ENCODE measurements around the gene PRKCE. TPM values are rescaled to one million over a fixed set of nuclear protein-coding genes. Genes with fewer than 3 reads are reported as not detected.

PRKCE gene
- total RNA-seq, 1 experiment from 2014 or later, result 14.8 TPM

DNA sequence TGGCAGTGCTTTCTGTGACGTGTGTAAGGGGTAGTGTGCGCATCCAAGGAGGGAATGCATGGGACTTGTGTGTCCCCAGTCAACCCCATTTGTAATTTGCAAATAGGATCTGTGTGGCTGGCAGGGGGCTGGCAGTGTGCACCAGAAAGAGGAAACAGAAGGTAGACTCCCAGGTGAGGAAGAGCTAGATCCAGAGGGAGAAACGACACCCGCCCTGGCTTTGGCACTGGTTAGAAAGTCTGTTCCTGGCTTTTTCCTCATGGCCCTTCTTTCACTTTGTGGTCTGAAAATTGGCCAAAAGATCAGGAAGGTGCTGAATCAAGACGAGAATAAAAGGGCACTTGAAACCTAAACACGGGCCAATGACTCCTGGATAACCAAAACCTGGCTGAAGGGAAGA is 33.3 kb downstream of the PRKCE start:
- Histone ChIP-seq H2AFZ (ENCODE audit: low read depth, low read length, poor library complexity, severe bottlenecking) (no peak overlapping the region), H3K4me3 (replicated peaks in 1 of 2; ENCODE audit: low read depth in 1 of 2, low read length in 2 of 2) (no peak overlapping the region), H3K4me2 (ENCODE audit: low read length) (peak overlapping the region; percentile 4), H4K20me1 (ENCODE audit: insufficient read depth) (no peaks in the 10 kb centered on the region; the same call in 1 of the 2 replicates), H3K9me3 (ENCODE audit: control insufficient read depth in 1 of 2, insufficient read depth in 1 of 2, low read depth in 1 of 2, low read length in 2 of 2) (no peaks in the 10 kb centered on the region), H3K27me3 (ENCODE audit: insufficient read depth, low read length) (no peaks in the 10 kb centered on the region), H3K9ac (ENCODE audit: low read length) (no peak overlapping the region), H3K36me3 (ENCODE audit: control insufficient read depth in 1 of 2, insufficient read depth in 2 of 2, low read length in 2 of 2) (no peaks in the 10 kb centered on the region), H3K9me2 (ENCODE audit: insufficient read depth) (no peaks in the 10 kb centered on the region), H3K27ac (ENCODE audit: low read depth, low read length) (no peak overlapping the region), H3K79me2 (ENCODE audit: insufficient read depth, low read length) (peaks cover 29% of the 10 kb centered on the region), H3K4me1 (ENCODE audit: control insufficient read depth in 1 of 2, insufficient read depth in 2 of 2, low read length in 2 of 2) (peaks cover 32 to 53% of the 10 kb centered on the region in 2 experiments)
- POLR2A ChIA-PET, result interaction anchor here (1.1 kb wide), 1 partner anchor 14 kb away, joined by 4 read pairs; no protein-coding TSS in a partner anchor
- no peak for DNase-seq (ENCODE audit: low read depth, low spot score)
- intact Hi-C loops (cut with micrococcal nuclease), result no loop called here
- BruUV-seq (replicated peaks), result no TSS peak
- TF ChIP-seq POLR2A (IDR thresholded peaks at IDR 0.05; ENCODE audit: borderline replicate concordance, extremely low read depth, insufficient read depth, insufficient read length) (no peak), ZNF274 (IDR thresholded peaks at IDR 0.05; ENCODE audit: low read depth, low read length) (no peak), TCF7L2 (IDR thresholded peaks at IDR 0.05; ENCODE audit: borderline replicate concordance, extremely low read depth, insufficient read depth, insufficient read length) (no peak), YY1 (IDR thresholded peaks at IDR 0.05; ENCODE audit: extremely low read depth, insufficient replicate concordance, low read depth, low read length) (no peak), SP1 (IDR thresholded peaks at IDR 0.05; ENCODE audit: low read depth) (no peak), ELF1 (IDR thresholded peaks at IDR 0.05; ENCODE audit: borderline replicate concordance, low read depth) (no peak), EZH2phosphoT487 (IDR thresholded peaks at IDR 0.05; ENCODE audit: borderline replicate concordance) (no peak)
- TF ChIP-seq, protein P1, sequence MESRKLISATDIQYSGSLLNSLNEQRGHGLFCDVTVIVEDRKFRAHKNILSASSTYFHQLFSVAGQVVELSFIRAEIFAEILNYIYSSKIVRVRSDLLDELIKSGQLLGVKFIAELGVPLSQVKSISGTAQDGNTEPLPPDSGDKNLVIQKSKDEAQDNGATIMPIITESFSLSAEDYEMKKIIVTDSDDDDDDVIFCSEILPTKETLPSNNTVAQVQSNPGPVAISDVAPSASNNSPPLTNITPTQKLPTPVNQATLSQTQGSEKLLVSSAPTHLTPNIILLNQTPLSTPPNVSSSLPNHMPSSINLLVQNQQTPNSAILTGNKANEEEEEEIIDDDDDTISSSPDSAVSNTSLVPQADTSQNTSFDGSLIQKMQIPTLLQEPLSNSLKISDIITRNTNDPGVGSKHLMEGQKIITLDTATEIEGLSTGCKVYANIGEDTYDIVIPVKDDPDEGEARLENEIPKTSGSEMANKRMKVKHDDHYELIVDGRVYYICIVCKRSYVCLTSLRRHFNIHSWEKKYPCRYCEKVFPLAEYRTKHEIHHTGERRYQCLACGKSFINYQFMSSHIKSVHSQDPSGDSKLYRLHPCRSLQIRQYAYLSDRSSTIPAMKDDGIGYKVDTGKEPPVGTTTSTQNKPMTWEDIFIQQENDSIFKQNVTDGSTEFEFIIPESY (IDR thresholded peaks at IDR 0.05; ENCODE audit: extremely low read depth, insufficient replicate concordance, low read length), result no peak
- TF ChIP-seq, protein P2, sequence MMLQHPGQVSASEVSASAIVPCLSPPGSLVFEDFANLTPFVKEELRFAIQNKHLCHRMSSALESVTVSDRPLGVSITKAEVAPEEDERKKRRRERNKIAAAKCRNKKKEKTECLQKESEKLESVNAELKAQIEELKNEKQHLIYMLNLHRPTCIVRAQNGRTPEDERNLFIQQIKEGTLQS (IDR thresholded peaks at IDR 0.05), result no peak
- CTCF ChIA-PET, result no interaction called here
- RAD21 ChIA-PET (ENCODE audit: low non-redundant PET in 1 of 2, low total read pairs in 2 of 2, uncharacterized antibody in 2 of 2, unreplicated experiment in 2 of 2), result no interaction called here
- ATAC-seq, result no peak
